CD4-positive, alpha-beta T cell treated with Interferon alpha-2 for 1 hour (primary cell): ENCODE data around the gene REEP6.
A peak's percentile ranks its signal among the peaks of the same experiment; 100 is the strongest.
"Not testable (repeated sequence)": the region's sequence is repeated elsewhere in the genome, so short reads cannot be mapped to it uniquely, and the experiment has no call there.

Experiments used
- DNase-seq, 2 donors: peaks; one replicate each; pipeline ENCODE4 v3.0.0-alpha.2; 2020 to 2022

Gene REEP6

GRCh38 chr19:1473085-1473851 lies 17.7 kb upstream of the REEP6 start:
- no peak for DNase-seq

- DNase-seq: no peak
Observed at GRCh38 chr19:1474011-1474764, 16.8 kb upstream of the REEP6 start.

GRCh38 chr19:1474765-1475351 lies 16.1 kb upstream of the REEP6 start:
- DNase-seq: no peak

- no peak for DNase-seq
Observed at GRCh38 chr19:1475751-1476437, 15.1 kb upstream of the REEP6 start.

- DNase-seq: not testable (repeated sequence)
Observed at GRCh38 chr19:1477056-1477455, 13.9 kb upstream of the REEP6 start.

- peak; percentile 92 to 93 for DNase-seq
Observed at GRCh38 chr19:1478934-1479707, 11.9 kb upstream of the REEP6 start, which contains the start of gene C19orf25. C19orf25 (minus strand) TSS chr19:1479215; CDS start chr19:1478903, 312 bp downstream.

GRCh38 chr19:1481224-1481892 lies 9.6 kb upstream of the REEP6 start:
- no peak for DNase-seq

GRCh38 chr19:1481893-1482360 lies 9.1 kb upstream of the REEP6 start:
- DNase-seq: no peak

GRCh38 chr19:1482361-1483130 lies 8.4 kb upstream of the REEP6 start:
- no peak for DNase-seq

GRCh38 chr19:1483131-1483978 lies 7.6 kb upstream of the REEP6 start:
- DNase-seq: no peak

- DNase-seq: no peak
Observed at GRCh38 chr19:1483979-1484428, 7.0 kb upstream of the REEP6 start.

GRCh38 chr19:1486720-1487575 lies 4.0 kb upstream of the REEP6 start:
- DNase-seq: no peak

GRCh38 chr19:1487576-1488281 lies 3.3 kb upstream of the REEP6 start:
- no peak for DNase-seq

- no peak for DNase-seq
Observed at GRCh38 chr19:1488282-1488601, 2.7 kb upstream of the REEP6 start.

- DNase-seq: no peak
Observed at GRCh38 chr19:1489463-1490310, 1.3 kb upstream of the REEP6 start.

- DNase-seq: peak; percentile 98
Observed at GRCh38 chr19:1490311-1491113, 469 bp upstream of the REEP6 start, which contains the start of gene PCSK4. PCSK4 (minus strand) TSS chr19:1490350; CDS start chr19:1490346, 4 bp downstream.
